Endothelial cell (in vitro differentiated cells): ENCODE measurements around the gene ALKBH5. TPM values are rescaled to one million over a fixed set of nuclear protein-coding genes. Genes with fewer than 3 reads are reported as not detected.

Source experiments
- DNase-seq: peaks from one replicate; pipeline ENCODE4 v3.0.0; 2021; ENCODE audit warnings: low spot score
- H3K27ac Mint-ChIP-seq: one replicate; pipeline ENCODE4 v1.8.0; 2021; ENCODE audit warnings: mixed read lengths, inconsistent platforms; ENCODE audit not compliant: unreplicated experiment
- H3K27me3 Mint-ChIP-seq: one replicate; pipeline ENCODE4 v1.8.0; 2021; ENCODE audit warnings: mild to moderate bottlenecking, moderate library complexity, mixed read lengths, inconsistent platforms; ENCODE audit not compliant: unreplicated experiment
- H3K36me3 Mint-ChIP-seq: one replicate; pipeline ENCODE4 v1.8.0; 2021; ENCODE audit warnings: mild to moderate bottlenecking, low read depth, mixed read lengths, inconsistent platforms; ENCODE audit not compliant: unreplicated experiment
- H3K4me1 Mint-ChIP-seq: one replicate; pipeline ENCODE4 v1.8.0; 2021; ENCODE audit warnings: mild to moderate bottlenecking, mixed read lengths, inconsistent platforms; ENCODE audit not compliant: unreplicated experiment
- H3K4me3 Mint-ChIP-seq: one replicate; pipeline ENCODE4 v1.8.0; 2021; ENCODE audit warnings: mild to moderate bottlenecking, mixed read lengths, inconsistent platforms; ENCODE audit not compliant: unreplicated experiment
- H3K9me3 Mint-ChIP-seq: one replicate; pipeline ENCODE4 v1.8.0; 2021; ENCODE audit warnings: mixed read lengths, inconsistent platforms; ENCODE audit not compliant: unreplicated experiment
- total RNA-seq: library from RNA; stranded (reverse); fragmentation: NEBNext Ultra II Directional; extraction: Animal tissue kit (Norgen Biotek cat#: 25700); gene quantifications from one replicate; pipeline ENCODE4 v1.2.1, GENCODE V29; 2021; ENCODE audit not compliant: unreplicated experiment
- TF ChIP-seq, protein P1 (sequence below): fragments of 200-600 bp; sonication (generic); IDR thresholded peaks from one replicate; pipeline ENCODE4 v1.5.0; 2021; ENCODE audit warnings: antibody characterized with exemption; ENCODE audit not compliant: unreplicated experiment

Gene ALKBH5
- total RNA-seq, 1 donor from 2014 or later, result 55.3 TPM

- Mint-ChIP-seq H3K4me1 (peaks cover 21% of the 10 kb centered on the region), H3K4me3 (peak overlapping the region; percentile 98), H3K9me3 (no peaks in the 10 kb centered on the region), H3K27me3 (peaks cover 23% of the 10 kb centered on the region), H3K27ac (peak overlapping the region; percentile 77), H3K36me3 (peaks cover 12% of the 10 kb centered on the region)
- TF ChIP-seq, protein P1, sequence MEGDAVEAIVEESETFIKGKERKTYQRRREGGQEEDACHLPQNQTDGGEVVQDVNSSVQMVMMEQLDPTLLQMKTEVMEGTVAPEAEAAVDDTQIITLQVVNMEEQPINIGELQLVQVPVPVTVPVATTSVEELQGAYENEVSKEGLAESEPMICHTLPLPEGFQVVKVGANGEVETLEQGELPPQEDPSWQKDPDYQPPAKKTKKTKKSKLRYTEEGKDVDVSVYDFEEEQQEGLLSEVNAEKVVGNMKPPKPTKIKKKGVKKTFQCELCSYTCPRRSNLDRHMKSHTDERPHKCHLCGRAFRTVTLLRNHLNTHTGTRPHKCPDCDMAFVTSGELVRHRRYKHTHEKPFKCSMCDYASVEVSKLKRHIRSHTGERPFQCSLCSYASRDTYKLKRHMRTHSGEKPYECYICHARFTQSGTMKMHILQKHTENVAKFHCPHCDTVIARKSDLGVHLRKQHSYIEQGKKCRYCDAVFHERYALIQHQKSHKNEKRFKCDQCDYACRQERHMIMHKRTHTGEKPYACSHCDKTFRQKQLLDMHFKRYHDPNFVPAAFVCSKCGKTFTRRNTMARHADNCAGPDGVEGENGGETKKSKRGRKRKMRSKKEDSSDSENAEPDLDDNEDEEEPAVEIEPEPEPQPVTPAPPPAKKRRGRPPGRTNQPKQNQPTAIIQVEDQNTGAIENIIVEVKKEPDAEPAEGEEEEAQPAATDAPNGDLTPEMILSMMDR, result no peak
- DNase-seq, result no peak
Observed at GRCh38 chr17:18226284-18226945, 42.8 kb downstream of the ALKBH5 start.

DNA sequence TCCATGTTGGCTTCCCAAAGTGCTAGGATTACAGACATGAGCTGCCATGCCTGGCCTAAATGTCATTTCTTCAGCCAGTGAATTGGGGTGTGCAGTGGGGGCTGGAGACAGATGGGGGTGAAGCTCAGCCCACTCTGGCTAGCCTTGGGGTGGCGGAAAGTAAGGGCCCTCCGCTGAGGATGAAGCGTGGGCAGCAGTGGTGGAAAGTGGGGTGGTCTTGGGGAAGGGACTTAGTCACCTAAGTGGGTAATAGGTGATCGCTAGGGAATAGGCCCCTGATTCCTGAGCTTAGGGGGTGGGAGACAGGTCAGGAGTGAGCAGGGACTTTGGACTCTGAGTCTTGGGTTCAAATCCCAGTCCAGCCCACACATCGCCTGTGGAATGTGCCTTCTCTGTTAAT, 44.0 kb downstream of the ALKBH5 start:
- H3K4me1 Mint-ChIP-seq, result peaks cover 21% of the 10 kb centered on the region

GRCh38 chr17:18228176-18228682, 44.6 kb downstream of the ALKBH5 start:
- H3K36me3 Mint-ChIP-seq, result peaks cover 12% of the 10 kb centered on the region
- TF ChIP-seq, protein P1, result no peak
- peaks cover 23% of the 10 kb centered on the region for H3K27me3 Mint-ChIP-seq
- no peak for DNase-seq
- H3K4me3 Mint-ChIP-seq, result peak overlapping the region; percentile 18
- H3K9me3 Mint-ChIP-seq, result no peaks in the 10 kb centered on the region
- H3K4me1 Mint-ChIP-seq, result peaks cover 21% of the 10 kb centered on the region
- peak overlapping the region; percentile 46 for H3K27ac Mint-ChIP-seq

More for the DNA sequence above, 44.0 kb downstream of the ALKBH5 start:
- peak overlapping the region; percentile 46 for H3K27ac Mint-ChIP-seq
- DNase-seq, result no peak
- H3K4me3 Mint-ChIP-seq, result peak overlapping the region; percentile 44
- peaks cover 25% of the 10 kb centered on the region for H3K27me3 Mint-ChIP-seq
- TF ChIP-seq, protein P1, result no peak
- no peaks in the 10 kb centered on the region for H3K9me3 Mint-ChIP-seq
- H3K36me3 Mint-ChIP-seq, result peaks cover 12% of the 10 kb centered on the region

DNA sequence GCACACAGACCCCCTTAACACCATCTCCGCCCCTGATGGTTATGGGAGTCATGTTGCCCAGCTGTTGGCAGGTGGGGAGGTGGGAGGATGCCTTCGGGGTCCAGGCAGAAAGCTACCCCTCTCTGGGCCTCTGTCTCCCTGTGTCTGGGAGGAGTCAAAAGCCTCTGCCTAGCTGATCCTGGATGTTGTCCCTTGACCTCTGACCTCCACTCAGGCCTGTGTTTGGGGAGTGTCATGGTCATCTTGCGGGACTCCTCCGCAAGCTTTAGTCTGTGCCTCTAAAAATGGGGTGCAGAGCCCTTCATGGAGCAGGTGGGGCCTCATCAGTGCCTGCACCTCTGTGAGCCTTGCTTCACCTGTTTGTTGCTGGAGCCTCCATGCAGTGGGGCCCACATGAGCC, 45.6 kb downstream of the ALKBH5 start:
- no peak for DNase-seq
- Mint-ChIP-seq H3K27me3 (peaks cover 21% of the 10 kb centered on the region), H3K36me3 (peaks cover 12% of the 10 kb centered on the region), H3K4me1 (peaks cover 21% of the 10 kb centered on the region), H3K9me3 (no peaks in the 10 kb centered on the region), H3K4me3 (no peak overlapping the region), H3K27ac (no peak overlapping the region)
- TF ChIP-seq, protein P1, result no peak

DNA sequence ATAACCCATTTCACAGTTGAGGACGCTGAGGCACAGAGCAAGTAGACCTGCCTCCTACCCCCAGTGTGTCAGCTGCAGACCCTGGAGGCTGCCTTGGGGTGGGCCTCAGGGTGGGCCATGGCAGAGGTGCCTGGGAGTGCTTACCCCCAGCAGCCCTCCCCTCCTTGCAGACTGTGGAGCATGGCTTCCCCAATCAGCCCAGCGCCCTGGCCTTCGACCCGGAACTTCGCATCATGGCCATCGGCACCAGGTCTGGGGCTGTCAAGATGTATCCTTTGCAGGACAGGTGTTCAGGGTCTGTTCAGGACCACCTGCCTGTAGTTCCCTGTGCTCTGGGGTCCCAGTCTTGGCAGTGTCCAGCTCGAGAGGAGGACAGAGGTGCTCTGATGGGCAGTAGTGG, 46.1 kb downstream of the ALKBH5 start:
- Mint-ChIP-seq H3K9me3 (no peaks in the 10 kb centered on the region), H3K4me3 (no peak overlapping the region), H3K27ac (no peak overlapping the region), H3K36me3 (peaks cover 16% of the 10 kb centered on the region), H3K27me3 (peaks cover 24% of the 10 kb centered on the region), H3K4me1 (peaks cover 21% of the 10 kb centered on the region)
- TF ChIP-seq, protein P1, result no peak
- no peak for DNase-seq
